Chondrocyte (in vitro differentiated cells): ENCODE results near the gene TTYH3. TPM values are rescaled to one million over a fixed set of nuclear protein-coding genes. Genes with fewer than 3 reads are reported as not detected.

Source experiments
- DNase-seq: peaks from one replicate; pipeline ENCODE4 v3.0.0; 2021; ENCODE audit warnings: mixed read lengths, low spot score
- H3K27ac Mint-ChIP-seq: one replicate; pipeline ENCODE4 v1.8.0; 2021; ENCODE audit warnings: mild to moderate bottlenecking, moderate library complexity, mixed read lengths; ENCODE audit not compliant: unreplicated experiment
- H3K27me3 Mint-ChIP-seq: 2 replicates; pipeline ENCODE4 v1.8.0; 2021; ENCODE audit warnings: low read depth, mixed read lengths
- H3K36me3 Mint-ChIP-seq: 2 replicates; pipeline ENCODE4 v1.8.0; 2021; ENCODE audit warnings: low read depth, mixed read lengths
- H3K4me1 Mint-ChIP-seq: 2 replicates; pipeline ENCODE4 v1.8.0; 2021; ENCODE audit warnings: low read depth, mild to moderate bottlenecking, mixed read lengths
- H3K4me3 Mint-ChIP-seq: one replicate; pipeline ENCODE4 v1.8.0; 2021; ENCODE audit warnings: mild to moderate bottlenecking, moderate library complexity, mixed read lengths; ENCODE audit not compliant: unreplicated experiment
- H3K9me3 Mint-ChIP-seq: 2 replicates; pipeline ENCODE4 v1.8.0; 2021; ENCODE audit warnings: low read depth, mixed read lengths
- total RNA-seq: library from RNA; stranded (reverse); gene quantifications from 3 replicates; pipeline ENCODE4 v1.2.1, GENCODE V29; 2021
- TF ChIP-seq, protein P1 (sequence below): fragments of 200-600 bp; sonication (generic); IDR thresholded peaks from 2 replicates; pipeline ENCODE4 v1.5.0; 2021; ENCODE audit warnings: antibody characterized with exemption, mild to moderate bottlenecking, moderate library complexity

Gene TTYH3
- total RNA-seq, 1 donor from 2014 or later: 196 TPM

DNA sequence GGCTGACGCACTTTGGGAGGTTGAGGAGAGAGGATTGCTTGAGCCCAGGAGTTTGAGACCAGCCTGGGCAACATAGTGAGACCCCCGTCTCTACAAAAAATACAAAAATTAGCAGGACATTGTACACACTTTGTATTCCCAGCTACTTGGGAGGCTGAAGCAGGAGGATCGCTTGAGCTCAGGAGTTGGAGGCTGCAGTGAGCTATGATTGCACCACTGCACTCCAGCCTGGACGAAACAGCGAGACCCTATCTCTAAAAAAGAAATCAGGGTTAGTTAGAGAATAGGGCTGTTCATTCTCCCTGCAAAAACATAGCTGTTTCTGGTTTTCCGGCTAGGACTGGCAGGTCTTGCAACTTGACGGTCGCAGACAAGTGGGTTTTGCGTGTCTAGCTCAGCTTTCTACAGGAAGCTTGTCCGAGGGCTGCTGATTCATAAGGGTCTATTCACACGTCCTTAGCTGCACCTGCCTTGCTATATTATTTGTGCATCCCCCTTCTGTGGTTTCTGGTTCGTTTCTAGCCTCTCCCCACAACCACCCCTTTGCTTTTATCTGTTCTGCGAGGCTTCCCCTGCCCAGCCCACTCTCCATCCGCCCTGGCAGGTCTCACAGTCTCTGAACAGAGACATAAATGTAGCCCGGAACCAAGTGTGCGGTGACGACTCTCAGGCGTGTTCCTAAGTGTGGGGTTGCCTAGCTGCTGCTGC lies 66.9 kb downstream of the TTYH3 start:
- H3K4me3 Mint-ChIP-seq: no peak overlapping the region
- H3K9me3 Mint-ChIP-seq: no peaks in the 10 kb centered on the region
- H3K36me3 Mint-ChIP-seq: peaks cover 2% of the 10 kb centered on the region
- no peaks in the 10 kb centered on the region for H3K4me1 Mint-ChIP-seq
- TF ChIP-seq, protein P1, sequence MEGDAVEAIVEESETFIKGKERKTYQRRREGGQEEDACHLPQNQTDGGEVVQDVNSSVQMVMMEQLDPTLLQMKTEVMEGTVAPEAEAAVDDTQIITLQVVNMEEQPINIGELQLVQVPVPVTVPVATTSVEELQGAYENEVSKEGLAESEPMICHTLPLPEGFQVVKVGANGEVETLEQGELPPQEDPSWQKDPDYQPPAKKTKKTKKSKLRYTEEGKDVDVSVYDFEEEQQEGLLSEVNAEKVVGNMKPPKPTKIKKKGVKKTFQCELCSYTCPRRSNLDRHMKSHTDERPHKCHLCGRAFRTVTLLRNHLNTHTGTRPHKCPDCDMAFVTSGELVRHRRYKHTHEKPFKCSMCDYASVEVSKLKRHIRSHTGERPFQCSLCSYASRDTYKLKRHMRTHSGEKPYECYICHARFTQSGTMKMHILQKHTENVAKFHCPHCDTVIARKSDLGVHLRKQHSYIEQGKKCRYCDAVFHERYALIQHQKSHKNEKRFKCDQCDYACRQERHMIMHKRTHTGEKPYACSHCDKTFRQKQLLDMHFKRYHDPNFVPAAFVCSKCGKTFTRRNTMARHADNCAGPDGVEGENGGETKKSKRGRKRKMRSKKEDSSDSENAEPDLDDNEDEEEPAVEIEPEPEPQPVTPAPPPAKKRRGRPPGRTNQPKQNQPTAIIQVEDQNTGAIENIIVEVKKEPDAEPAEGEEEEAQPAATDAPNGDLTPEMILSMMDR: no peak
- H3K27me3 Mint-ChIP-seq: no peaks in the 10 kb centered on the region
- no peak overlapping the region for H3K27ac Mint-ChIP-seq
- no peak for DNase-seq

- Mint-ChIP-seq H3K4me3 (no peak overlapping the region), H3K4me1 (no peaks in the 10 kb centered on the region), H3K27ac (no peak overlapping the region), H3K27me3 (no peaks in the 10 kb centered on the region), H3K9me3 (no peaks in the 10 kb centered on the region), H3K36me3 (peaks cover 2% of the 10 kb centered on the region)
- DNase-seq: no peak
- TF ChIP-seq, protein P1: no peak
These were observed 67.5 kb downstream of the TTYH3 start for GRCh38 chr7:2699289-2699620.

DNA sequence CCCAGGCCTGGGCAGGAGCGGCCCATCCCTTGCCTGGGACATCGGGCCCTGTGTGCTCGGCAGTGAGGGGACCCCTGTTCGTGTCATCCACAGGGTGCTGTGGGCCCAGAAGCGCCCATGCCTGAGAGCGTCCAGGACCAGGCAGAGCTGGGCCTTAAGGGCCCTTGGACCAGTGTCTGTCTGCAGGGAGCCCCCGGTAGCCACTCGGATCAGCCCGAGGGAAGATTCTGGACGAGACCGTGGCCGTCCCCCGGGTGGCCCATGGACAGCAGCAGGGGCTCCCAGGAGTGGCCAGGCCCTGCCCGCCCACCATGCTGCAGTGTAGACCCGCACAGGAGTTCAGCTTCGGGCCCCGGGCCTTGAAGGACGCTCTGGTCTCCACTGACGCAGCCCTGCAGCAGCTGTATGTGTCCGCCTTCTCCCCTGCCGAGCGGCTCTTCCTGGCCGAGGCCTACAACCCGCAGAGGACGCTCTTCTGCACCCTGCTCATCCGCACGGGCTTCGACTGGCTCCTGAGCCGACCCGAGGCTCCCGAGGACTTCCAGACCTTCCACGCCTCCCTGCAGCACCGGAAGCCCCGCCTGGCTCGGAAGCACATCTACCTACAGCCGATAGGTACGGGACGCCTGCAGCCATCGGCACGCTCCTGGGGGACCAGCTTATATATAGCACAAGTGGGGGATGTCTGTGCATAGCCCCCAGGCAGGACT lies 68.5 kb downstream of the TTYH3 start:
- Mint-ChIP-seq H3K27ac (no peak overlapping the region), H3K4me1 (no peaks in the 10 kb centered on the region)

DNA sequence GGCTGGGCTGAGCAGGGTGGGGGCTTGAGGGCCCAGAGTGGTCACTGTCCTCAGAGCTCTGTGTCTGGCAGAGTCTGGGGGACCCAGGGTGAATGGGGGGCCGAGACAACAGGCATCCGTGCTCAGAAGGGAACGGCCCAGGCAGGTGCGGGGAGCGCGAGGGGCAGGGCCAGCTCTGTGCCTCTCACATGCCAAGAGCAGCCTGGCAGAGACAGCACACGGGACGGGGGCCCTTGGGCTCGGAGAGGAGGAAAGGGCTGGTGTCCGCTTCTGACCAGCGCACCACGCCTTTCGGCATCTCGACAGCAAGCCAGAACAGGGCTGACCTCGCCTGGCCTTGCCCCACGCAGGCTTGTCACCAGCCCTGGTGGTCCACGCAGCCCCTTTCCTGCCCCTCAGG lies 69.6 kb downstream of the TTYH3 start:
- Mint-ChIP-seq H3K9me3 (no peaks in the 10 kb centered on the region), H3K36me3 (peaks cover 2% of the 10 kb centered on the region), H3K27me3 (no peaks in the 10 kb centered on the region), H3K27ac (no peak overlapping the region), H3K4me3 (no peak overlapping the region), H3K4me1 (no peaks in the 10 kb centered on the region)
- TF ChIP-seq, protein P1: no peak
- DNase-seq: no peak

More for the DNA sequence above, 68.5 kb downstream of the TTYH3 start:
- Mint-ChIP-seq H3K4me3 (no peak overlapping the region), H3K27me3 (no peaks in the 10 kb centered on the region), H3K36me3 (peaks cover 2% of the 10 kb centered on the region), H3K9me3 (no peaks in the 10 kb centered on the region)
- TF ChIP-seq, protein P1: no peak
- no peak for DNase-seq

- Mint-ChIP-seq H3K27ac (no peak overlapping the region), H3K9me3 (no peaks in the 10 kb centered on the region), H3K4me3 (no peak overlapping the region), H3K27me3 (no peaks in the 10 kb centered on the region), H3K4me1 (no peaks in the 10 kb centered on the region), H3K36me3 (peaks cover 5% of the 10 kb centered on the region)
- DNase-seq: no peak
- TF ChIP-seq, protein P1: no peak
These were observed 70.2 kb downstream of the TTYH3 start for GRCh38 chr7:2701832-2702593.
